ENCODE measurements around the gene B4GALNT2. TPM values are rescaled to one million over a fixed set of nuclear protein-coding genes. Genes with fewer than 3 reads are reported as not detected.

Gene B4GALNT2
- total and polyA plus RNA-seq, 2 of the 13 experiments (the other 11 are each of a cell fraction or from before 2014, with no cell fraction given), result not detected

GRCh38 chr17:49191917-49192741 is 59.6 kb downstream of the B4GALNT2 start (continued):
- TF ChIP-seq ZNF770 (CRISPR knock-in tag; IDR thresholded peaks at IDR 0.05) (peak; percentile 75), ZNF839 (CRISPR knock-in tag; IDR thresholded peaks at IDR 0.05; ENCODE audit: borderline replicate concordance) (0 out of 2 replicates have a peak, but pooled peaks have one; percentile 40), NFKB2 (CRISPR knock-in tag; IDR thresholded peaks at IDR 0.05; ENCODE audit: borderline replicate concordance) (peak; percentile 97), GLI4 (CRISPR knock-in tag; IDR thresholded peaks at IDR 0.05; ENCODE audit: borderline replicate concordance) (peak; percentile 86; the same call in 1 of the 2 replicates), ZNF225 (CRISPR knock-in tag; IDR thresholded peaks at IDR 0.05) (peak; percentile 88; the same call in 1 of the 2 replicates), ZNF790 (CRISPR knock-in tag; IDR thresholded peaks at IDR 0.05; ENCODE audit: borderline replicate concordance) (peak; percentile 85; the same call in 1 of the 2 replicates), PRMT3 (CRISPR knock-in tag; IDR thresholded peaks at IDR 0.05; ENCODE audit: borderline replicate concordance, low read depth) (peak; percentile 81; the same call in 1 of the 2 replicates), PITX1 (CRISPR knock-in tag; IDR thresholded peaks at IDR 0.05) (peak; percentile 87), ZNF18 (CRISPR knock-in tag; IDR thresholded peaks at IDR 0.05; ENCODE audit: insufficient replicate concordance) (peak; percentile 88), EED (CRISPR knock-in tag; IDR thresholded peaks at IDR 0.05) (peak; percentile 93), CHD2 (IDR thresholded peaks at IDR 0.05; ENCODE audit: low read depth, low read length) (peak; percentile 57; the same call in 1 of the 2 replicates)
